Breast epithelium (tissue), 4 donors: ENCODE results near the gene CIBAR2. TPM values are rescaled to one million over a fixed set of nuclear protein-coding genes. Genes with fewer than 3 reads are reported as not detected.
A peak's percentile ranks its signal among the peaks of the same experiment; 100 is the strongest.

Source experiments
- DNase-seq, 2 donors: peaks; one replicate each; pipeline ENCODE4 v3.0.0-alpha.2; 2019; ENCODE audit warnings: low spot score in 2 of 2
- H3K27ac ChIP-seq, 2 donors: fragments of 200-600 bp; sonication (generic) in 1 of 2; one replicate each; pipeline ENCODE4 v1.5.1; 2016 to 2019; ENCODE audit warnings: mild to moderate bottlenecking in 1 of 2
- H3K27me3 ChIP-seq, 2 donors: fragments of 200-600 bp; sonication (generic) in 1 of 2; one replicate each; pipeline versions ENCODE4 v1.5.1 to v1.6.0; 2017 to 2019; ENCODE audit warnings: control low read depth in 1 of 2, mild to moderate bottlenecking in 1 of 2
- H3K36me3 ChIP-seq: fragments of 200-600 bp; one replicate; pipeline ENCODE4 v1.5.1; 2019
- H3K4me1 ChIP-seq, 2 donors: fragments of 200-600 bp; sonication (generic); one replicate each; pipeline ENCODE4 v1.5.1; 2016 to 2019; ENCODE audit warnings: control low read depth in 1 of 2
- H3K4me3 ChIP-seq, 3 donors: fragments of 200-600 bp; sonication (generic); 1 replicate in 2 of 3; 2 replicates in 1 of 3; pipeline ENCODE4 v1.5.1; 2016 to 2019; ENCODE audit warnings: mild to moderate bottlenecking in 3 of 3, moderate library complexity in 2 of 3
- H3K9me3 ChIP-seq, 2 donors: fragments of 200-600 bp; sonication (generic) in 1 of 2; one replicate each; pipeline ENCODE4 v1.5.1; 2016 to 2019; ENCODE audit warnings: control low read depth in 1 of 2
- POLR2A ChIP-seq: fragments of 450-650 bp; IDR thresholded peaks from one replicate; pipeline ENCODE4 v1.6.1; 2016; ENCODE audit warnings: antibody characterized with exemption, mild to moderate bottlenecking, moderate library complexity
- POLR2AphosphoS5 ChIP-seq, 3 donors: sonication (generic); formaldehyde crosslinking; IDR thresholded peaks; one replicate each; pipeline ENCODE4 v1.6.1; 2017; ENCODE audit warnings: antibody characterized with exemption in 3 of 3
- intact Hi-C: fragments of 100-400 bp; cut with DNase I; formaldehyde crosslinking; loops from one replicate; pipeline ENCODE4 v1.15.1; 2023; ENCODE audit warnings: low total_unique reads
- total RNA-seq, 3 donors: library from RNA; depleted of rRNA; stranded (reverse); fragments of >200 nt; gene quantifications; one replicate each; pipeline ENCODE4 v1.1.0, GENCODE V29; 2016
- TF ChIP-seq, protein P1 (sequence below), 3 donors: fragments of 450-650 bp; IDR thresholded peaks; one replicate each; pipeline ENCODE4 v1.5.1; 2016 to 2017; ENCODE audit warnings: antibody characterized with exemption in 3 of 3, mild to moderate bottlenecking in 3 of 3, moderate library complexity in 3 of 3

CIBAR2 gene
- total RNA-seq, 3 donors from 2014 or later, result not detected

DNA sequence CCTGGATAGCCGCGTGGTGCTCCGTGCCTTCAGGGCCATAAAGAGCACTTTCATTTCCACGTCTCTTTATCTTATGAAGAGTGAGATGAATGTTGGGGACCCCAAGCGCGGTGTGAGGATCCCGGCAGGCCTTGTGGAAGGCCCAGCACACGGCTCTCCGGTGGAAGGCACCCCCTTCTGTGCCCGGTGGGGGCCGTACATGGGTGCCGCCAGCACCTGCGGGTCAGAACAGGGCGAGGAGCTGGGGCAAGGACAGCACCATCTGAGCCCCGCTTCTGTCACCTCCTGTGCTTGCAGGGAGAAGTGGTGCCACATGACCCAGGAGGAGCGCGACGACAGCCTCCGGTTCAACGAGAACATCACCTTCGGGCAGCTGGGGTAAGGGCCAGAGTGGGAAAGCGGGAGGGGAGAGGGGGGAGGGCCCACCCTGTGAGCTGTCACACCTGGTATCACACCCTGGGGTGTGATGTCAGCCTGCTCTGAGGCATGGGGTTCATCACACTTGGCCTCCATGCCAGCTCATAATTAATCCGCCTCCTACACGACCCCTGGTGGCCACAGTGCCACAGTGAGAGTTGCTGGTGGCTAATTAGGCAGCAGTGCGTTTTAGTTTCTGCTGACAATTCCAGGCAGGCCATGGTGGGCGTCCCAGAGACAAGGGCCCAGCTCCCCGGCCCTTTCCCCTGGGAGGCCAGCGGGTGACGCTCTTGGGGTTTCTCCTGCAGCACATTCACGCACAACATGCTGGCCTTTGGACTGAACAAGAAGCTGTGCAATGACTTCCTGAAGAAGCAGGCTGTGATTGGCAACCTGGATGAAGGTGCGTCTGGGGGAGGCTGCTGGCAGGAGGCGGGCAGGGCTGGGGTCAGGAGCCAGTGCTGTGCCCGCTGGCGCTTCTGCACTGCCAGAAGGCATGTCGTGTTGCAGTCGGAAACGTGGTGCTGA lies 25.7 kb downstream of the CIBAR2 start:
- DNase-seq, result peak; percentile 55 to 75
- intact Hi-C loops, result no loop called here
- Histone ChIP-seq H3K4me1 (no peaks in the 10 kb centered on the region), H3K9me3 (no peaks in the 10 kb centered on the region), H3K4me3 (no peak overlapping the region), H3K27me3 (no peaks in the 10 kb centered on the region), H3K36me3 (no peaks in the 10 kb centered on the region), H3K27ac (no peak overlapping the region)
- TF ChIP-seq, protein P1, sequence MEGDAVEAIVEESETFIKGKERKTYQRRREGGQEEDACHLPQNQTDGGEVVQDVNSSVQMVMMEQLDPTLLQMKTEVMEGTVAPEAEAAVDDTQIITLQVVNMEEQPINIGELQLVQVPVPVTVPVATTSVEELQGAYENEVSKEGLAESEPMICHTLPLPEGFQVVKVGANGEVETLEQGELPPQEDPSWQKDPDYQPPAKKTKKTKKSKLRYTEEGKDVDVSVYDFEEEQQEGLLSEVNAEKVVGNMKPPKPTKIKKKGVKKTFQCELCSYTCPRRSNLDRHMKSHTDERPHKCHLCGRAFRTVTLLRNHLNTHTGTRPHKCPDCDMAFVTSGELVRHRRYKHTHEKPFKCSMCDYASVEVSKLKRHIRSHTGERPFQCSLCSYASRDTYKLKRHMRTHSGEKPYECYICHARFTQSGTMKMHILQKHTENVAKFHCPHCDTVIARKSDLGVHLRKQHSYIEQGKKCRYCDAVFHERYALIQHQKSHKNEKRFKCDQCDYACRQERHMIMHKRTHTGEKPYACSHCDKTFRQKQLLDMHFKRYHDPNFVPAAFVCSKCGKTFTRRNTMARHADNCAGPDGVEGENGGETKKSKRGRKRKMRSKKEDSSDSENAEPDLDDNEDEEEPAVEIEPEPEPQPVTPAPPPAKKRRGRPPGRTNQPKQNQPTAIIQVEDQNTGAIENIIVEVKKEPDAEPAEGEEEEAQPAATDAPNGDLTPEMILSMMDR (IDR thresholded peaks at IDR 0.05), result peak in 2 of 3 donors; percentile 70 to 76
- TF ChIP-seq POLR2A (no peak), POLR2AphosphoS5 (IDR thresholded peaks at IDR 0.05) (no peak)

DNA sequence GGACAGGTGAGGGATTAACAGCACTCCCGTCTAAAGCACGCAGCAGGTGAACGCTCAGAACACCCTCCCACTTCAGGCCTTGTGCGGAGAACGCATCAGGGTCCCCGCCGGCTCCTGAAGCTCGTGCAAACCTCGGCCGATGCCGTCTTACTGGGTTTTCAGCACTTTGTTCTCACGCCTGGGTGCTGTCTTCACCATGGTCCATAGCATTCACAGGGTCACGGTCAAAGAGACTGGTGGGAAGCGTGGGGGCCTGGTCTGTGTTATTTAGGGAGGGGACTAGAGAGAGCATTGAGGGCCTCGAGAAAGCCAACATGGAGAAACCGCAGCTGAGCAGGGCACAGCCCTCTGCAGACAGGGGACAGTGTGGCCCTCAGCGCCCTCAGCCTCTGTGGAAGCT lies 26.6 kb downstream of the CIBAR2 start:
- no peak overlapping the region for H3K4me3 ChIP-seq
- no peaks in the 10 kb centered on the region for H3K9me3 ChIP-seq
- H3K27ac ChIP-seq, result no peak overlapping the region
- H3K4me1 ChIP-seq, result no peaks in the 10 kb centered on the region
- H3K36me3 ChIP-seq, result no peaks in the 10 kb centered on the region
- no peak for DNase-seq
- TF ChIP-seq POLR2A (no peak), POLR2AphosphoS5 (IDR thresholded peaks at IDR 0.05) (no peak)
- TF ChIP-seq, protein P1 (IDR thresholded peaks at IDR 0.05), result no peak
- intact Hi-C loops, result loop anchor here (2.0 kb wide), 1 partner anchor 197 kb away; no protein-coding TSS in a partner anchor
- H3K27me3 ChIP-seq, result no peaks in the 10 kb centered on the region

DNA sequence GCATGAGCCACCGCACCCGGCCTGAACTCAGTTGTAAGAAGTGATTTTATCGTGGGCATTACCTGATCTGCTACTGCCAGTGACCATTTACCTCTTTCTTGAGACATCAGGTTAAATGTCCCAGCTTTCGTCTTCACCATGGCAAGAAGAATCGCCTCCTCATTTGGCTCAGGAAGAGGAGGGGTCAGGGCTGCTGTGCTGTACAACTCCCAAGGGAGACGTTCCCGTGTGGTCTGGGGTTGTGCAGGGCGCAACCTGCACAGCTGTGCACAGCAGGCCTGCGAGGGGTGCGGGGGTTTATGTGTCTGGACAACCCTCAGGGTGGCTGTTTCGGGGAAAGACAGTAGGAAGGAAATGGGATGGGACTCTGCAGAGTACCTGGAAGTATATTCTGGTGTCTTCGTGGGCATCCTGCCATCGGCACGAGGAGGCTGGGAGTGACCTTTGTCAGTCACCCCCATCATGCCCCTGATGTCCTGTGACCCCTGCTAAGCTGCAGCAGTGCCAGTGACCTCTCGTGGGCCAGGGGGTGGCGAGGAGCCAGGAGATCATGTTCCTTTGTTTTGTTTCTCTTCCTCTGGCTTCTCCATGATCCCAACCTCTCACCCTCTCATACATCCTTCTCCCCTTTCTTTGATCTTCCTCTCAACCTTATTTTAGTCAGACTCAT lies 27.3 kb downstream of the CIBAR2 start:
- Histone ChIP-seq H3K27me3 (no peaks in the 10 kb centered on the region), H3K9me3 (no peaks in the 10 kb centered on the region), H3K27ac (no peak overlapping the region), H3K4me3 (no peak overlapping the region), H3K4me1 (no peaks in the 10 kb centered on the region), H3K36me3 (no peaks in the 10 kb centered on the region)
- DNase-seq, result no peak
- TF ChIP-seq, protein P1 (IDR thresholded peaks at IDR 0.05), result no peak
- intact Hi-C loops, result loop anchor here (2.0 kb wide), 1 partner anchor 196 kb away; no protein-coding TSS in a partner anchor

DNA sequence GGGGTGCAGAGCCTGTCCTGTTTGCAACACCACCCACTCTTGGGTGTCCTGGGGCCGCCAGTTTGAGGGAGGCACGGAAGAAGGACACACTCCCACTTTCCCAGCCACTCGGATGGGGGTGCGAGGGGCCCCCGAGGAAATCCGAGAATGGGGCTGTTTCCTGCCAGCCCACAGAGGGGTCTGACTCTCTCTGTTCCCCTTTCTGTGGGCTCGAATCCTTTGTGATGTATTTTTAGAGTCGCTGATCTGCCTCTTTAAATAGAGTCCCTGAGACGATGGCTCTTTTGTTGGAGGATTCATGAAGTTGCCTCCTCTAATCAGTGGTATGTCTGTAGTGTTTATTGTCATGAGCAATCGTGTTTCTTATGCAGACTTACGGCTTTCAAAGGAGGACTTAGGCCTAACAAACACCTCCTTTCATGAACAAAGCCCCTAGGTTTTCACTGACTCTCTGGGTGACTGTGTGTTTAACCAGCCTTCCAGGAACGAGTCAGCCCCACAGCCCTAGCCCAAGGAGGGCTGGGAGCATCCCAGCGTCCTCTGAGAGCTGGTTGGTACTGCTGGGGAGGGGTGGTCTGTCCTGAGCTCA lies 29.1 kb downstream of the CIBAR2 start:
- H3K9me3 ChIP-seq, result no peaks in the 10 kb centered on the region
- H3K27ac ChIP-seq, result no peak overlapping the region
- H3K36me3 ChIP-seq, result no peaks in the 10 kb centered on the region
- H3K4me1 ChIP-seq, result no peaks in the 10 kb centered on the region
- no peak overlapping the region for H3K4me3 ChIP-seq
- no peaks in the 10 kb centered on the region for H3K27me3 ChIP-seq
- intact Hi-C loops, result no loop called here
- TF ChIP-seq POLR2A (no peak), POLR2AphosphoS5 (IDR thresholded peaks at IDR 0.05) (no peak)
- TF ChIP-seq, protein P1 (IDR thresholded peaks at IDR 0.05), result no peak
- DNase-seq, result no peak
